GM13976 (cell line): Measurements from ENCODE around the gene PCDHGA8.
"Not testable (repeated sequence)": the region's sequence is repeated elsewhere in the genome, so short reads cannot be mapped to it uniquely, and the experiment has no call there.

ENCODE experiments used
- DNase-seq: peaks from one replicate; pipeline ENCODE4 v3.0.0; 2012; ENCODE audit warnings: low spot score
- CTCF ChIP-seq: IDR thresholded peaks from 2 replicates; pipeline ENCODE4 v1.5.1; 2012; ENCODE audit warnings: borderline replicate concordance, mild to moderate bottlenecking; ENCODE audit not compliant: insufficient read depth; ENCODE audit errors: extremely low read depth, missing control alignments, control extremely low read depth
- in situ Hi-C: fragments of 300-500 bp; cut with MboI; formaldehyde crosslinking; loops from one replicate; pipeline ENCODE4 v1.12.0; 2022; ENCODE audit warnings: low sequenced_read_pairs, mixed read lengths, inconsistent platforms; ENCODE audit not compliant: unreplicated experiment

Gene PCDHGA8

GRCh38 chr5:141373673-141374317, 18.6 kb upstream of the PCDHGA8 start, which contains the start of gene PCDHGA6:
TSS of gene PCDHGA6 (plus strand) at chr5:141373891. CDS start at chr5:141374084, 193 bp downstream.
- DNase-seq = no peak
- in situ Hi-C loops = no loop called here
- TF ChIP-seq CTCF = peak; percentile 15

- in situ Hi-C loops = no loop called here
- DNase-seq = no peak
- no peak for TF ChIP-seq CTCF
These were observed 17.8 kb upstream of the PCDHGA8 start for GRCh38 chr5:141374627-141375026.

GRCh38 chr5:141375444-141376155, 16.8 kb upstream of the PCDHGA8 start:
- in situ Hi-C loops = not testable (repeated sequence)

GRCh38 chr5:141382469-141383294, 9.8 kb upstream of the PCDHGA8 start, which contains the start of gene PCDHGA7:
TSS of gene PCDHGA7 (plus strand) at chr5:141382742. CDS start at chr5:141382900, 158 bp downstream.
- in situ Hi-C loops = no loop called here
- TF ChIP-seq CTCF = no peak
- DNase-seq = peak; percentile 48

More at GRCh38 chr5:141375444-141376155, 16.8 kb upstream of the PCDHGA8 start:
- not testable (repeated sequence) for DNase-seq

GRCh38 chr5:141383345-141383744, 9.1 kb upstream of the PCDHGA8 start:
- no peak for DNase-seq
- TF ChIP-seq CTCF = no peak
- in situ Hi-C loops = no loop called here

- in situ Hi-C loops = no loop called here
- no peak for DNase-seq
- TF ChIP-seq CTCF = no peak
These were observed 7.8 kb upstream of the PCDHGA8 start for GRCh38 chr5:141384471-141385267.
